KG1 (cell line): ENCODE results near the gene SPEM2.
A peak's percentile ranks its signal among the peaks of the same experiment; 100 is the strongest.

Source experiments
- DNase-seq: peaks from one replicate; lab custom pipeline; 2025; lab: John Stamatoyannopoulos, UW

Gene SPEM2

DNA sequence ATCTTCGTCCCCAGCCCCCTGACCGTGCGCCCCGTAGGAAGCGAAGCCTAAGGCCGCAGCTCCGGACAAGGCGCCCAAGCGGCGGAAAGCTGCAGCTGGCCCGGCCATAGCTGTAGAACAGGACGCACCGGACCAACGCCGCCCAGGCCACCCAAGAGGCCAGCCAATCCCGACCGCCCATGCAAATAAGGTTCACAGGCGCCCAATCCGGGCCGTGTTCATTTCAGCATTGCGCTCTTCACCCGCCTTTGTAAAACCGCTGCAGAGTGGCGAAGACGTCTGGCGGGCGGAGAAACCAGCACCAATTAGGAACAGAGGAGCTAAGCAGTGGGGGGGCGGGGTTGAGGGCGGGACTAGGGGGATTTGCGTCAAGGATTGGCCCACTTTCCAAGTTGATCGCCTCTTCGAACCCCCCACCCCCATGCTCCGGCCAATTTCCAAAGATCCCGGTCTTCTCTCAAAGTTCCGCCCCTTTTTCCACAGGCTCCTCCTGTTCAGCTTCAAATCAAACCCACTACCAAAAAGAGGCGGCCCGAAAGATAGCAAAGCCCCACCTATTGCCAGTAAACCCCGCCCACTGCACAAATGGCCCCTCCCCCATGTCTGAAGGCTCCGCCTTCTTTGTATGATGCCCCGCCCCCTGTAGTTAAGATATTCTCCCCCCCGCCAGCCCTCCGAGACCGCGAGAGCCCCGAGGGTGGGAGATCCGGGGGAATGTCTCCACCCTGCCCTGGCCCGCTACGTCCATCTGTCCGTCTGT, 21.3 kb upstream of the SPEM2 start, which contains the start of gene TMEM256:
Gene TMEM256 (minus strand): TSS at position 121 of the 760 bp plus-strand sequence. CDS start 13 bp downstream, at position 108.
- peak; percentile 72 for DNase-seq

DNA sequence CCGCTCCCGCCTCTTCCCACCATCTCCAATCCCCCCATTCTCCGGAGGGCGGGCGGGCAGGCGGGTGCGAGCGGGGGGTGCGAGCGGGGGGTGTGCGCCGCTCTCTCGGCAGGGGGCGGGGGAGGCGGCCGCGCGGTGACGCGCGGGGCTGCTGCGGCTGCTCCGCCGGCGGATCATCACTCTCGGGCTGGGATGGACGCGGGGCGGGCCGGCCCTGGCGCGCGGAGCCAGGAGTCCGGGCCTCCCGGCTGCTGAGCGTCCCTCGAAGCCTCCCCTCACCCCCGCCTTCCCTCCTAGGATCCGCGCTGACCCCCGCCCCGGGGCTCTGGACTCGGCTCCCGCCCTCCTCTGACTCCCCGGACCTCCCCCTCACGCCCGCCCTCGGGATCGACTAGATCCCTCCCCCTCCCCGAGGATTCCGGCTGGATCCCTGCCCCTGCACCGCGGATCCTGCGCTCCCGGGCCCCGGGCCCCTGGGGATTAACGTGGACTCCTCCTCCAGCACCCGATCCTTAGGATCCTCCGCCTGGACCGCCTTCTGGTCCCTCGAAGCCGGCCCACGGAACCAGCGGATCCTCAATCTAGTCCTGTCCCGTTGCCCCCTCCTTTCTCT, 20.6 kb upstream of the SPEM2 start:
- no peak for DNase-seq

DNA sequence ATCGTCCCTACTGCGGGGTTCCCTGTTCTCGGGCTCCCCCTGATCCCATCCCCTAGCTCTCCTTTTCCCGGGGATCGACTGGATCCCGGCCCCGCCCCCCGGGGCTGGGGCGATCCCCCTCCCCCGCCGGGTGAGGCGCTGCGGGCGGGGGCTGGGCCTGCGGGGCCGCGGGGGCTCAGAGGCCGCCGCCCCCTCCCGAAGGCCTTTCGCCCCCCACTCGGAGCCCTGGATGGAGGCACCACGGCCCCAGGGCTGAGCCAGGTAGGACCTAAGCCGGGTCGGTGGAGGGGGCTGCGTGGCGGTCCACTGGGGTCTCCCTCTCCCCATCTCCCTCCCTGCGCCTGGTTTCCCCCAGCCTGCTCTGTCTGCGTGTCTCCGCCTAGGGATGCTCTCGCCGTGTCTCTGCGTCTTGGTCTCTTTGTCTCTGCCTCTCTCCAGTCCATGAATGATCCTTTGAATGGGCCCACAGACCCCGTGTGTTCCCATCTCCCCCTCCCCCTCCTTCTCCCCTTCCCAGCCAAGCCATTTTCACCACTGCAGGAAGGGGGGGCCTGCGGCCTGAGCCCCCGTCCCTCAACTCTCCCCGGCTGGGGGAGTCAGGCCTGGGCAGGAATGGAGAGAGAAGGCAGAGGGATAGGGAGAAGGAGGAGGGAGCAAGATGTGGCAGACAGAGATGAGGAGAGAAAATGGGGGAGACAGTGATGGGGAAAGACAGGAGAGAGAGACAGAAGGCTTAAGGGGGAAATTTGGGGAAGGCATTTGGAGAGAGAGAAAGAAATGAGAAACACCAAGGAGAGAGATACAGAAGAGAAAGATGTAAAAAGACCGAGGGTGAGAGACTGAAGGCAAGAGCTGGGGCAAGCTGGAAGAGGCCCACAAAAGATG, 19.8 kb upstream of the SPEM2 start:
- no peak for DNase-seq

DNA sequence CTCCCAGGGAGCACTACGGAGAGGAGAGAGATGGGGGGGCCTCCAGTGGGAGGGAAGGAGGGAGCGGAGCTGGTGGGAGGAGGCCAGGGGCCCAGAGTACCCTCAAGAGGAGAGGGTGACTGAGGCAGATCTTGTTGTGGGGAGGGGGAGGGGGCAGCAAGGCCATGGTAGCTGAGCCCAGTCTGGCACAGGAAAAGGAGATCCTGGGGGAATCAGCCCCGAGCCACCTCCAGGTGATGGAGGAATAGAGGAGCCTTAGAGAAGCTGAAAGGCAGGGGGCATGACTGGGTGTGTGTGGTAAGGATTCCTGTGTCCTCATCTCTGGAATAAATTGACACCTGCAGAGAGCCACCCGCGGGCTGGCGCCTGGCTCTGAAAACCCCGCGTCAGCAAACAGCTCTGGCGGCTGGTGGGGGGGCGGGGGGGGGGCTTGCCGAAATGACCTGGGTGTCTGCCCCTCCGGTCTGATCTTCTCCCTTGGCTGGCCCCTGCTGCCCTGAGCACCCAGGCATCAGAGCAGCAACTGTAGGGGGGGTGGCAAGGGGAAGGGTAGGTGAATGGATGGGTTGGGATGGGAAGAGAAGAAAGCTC, 19.1 kb upstream of the SPEM2 start:
- no peak for DNase-seq

DNA sequence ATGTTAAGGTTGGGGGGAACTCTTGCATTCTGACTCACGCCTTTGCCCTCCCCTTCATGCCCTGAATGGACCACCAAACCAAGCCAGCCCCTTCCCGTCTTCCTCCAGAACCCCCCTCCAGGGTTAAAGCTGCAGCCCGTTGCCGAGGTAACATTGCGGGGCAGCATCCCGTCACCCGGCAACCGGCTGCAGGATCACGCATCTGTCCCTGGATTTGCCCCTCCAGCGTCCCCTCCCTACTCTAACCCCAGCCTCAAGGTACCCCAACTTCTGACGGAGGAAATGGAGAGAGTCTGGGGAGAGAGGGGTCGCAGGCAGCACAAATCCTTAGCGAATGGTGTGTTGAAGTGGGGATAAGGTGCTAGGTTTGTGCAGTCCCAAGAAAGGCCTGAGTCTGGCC, 18.3 kb upstream of the SPEM2 start:
- no peak for DNase-seq

DNA sequence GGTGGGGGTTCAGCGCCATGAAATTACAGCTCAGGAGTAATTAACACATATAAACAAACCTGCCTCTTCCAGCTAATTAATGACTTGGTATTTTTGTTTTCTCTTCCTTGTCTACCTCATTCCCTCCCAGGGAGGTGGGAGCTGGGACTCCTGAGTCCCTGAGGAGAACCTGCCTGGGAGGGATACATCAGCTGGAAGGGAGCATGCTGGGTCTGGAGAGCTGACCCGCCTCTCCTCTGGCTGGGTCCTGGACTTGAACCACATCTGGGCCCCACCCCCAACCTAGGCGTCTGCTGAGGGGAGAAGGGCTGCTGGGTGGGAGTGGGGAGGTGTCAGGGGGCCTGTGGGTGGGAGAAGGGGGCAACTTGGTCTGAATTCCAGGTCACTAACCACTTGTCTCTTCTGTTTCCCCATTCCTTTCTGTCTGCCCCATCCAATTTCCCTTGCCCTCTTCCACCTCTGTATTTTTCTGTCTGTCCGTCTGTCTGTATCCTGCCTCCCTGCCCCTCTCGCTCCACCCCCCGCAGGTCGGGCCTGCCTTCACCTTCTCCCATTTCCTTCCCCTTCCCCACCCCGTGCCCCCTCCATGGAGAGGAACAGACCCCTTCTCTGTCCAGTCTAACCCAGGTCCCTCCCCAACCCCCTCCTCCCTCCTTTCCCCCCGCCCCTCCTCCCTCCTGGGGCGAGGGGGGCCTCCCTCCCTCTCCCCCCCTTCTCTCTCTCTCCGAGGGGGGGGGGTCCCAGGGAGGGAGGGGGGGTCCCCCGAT, 17.7 kb upstream of the SPEM2 start, which contains the start of gene NLGN2:
Gene NLGN2 (plus strand): TSS at position 361 of the 767 bp plus-strand sequence. CDS start 411 bp downstream, outside the sequence.
- no peak for DNase-seq

DNA sequence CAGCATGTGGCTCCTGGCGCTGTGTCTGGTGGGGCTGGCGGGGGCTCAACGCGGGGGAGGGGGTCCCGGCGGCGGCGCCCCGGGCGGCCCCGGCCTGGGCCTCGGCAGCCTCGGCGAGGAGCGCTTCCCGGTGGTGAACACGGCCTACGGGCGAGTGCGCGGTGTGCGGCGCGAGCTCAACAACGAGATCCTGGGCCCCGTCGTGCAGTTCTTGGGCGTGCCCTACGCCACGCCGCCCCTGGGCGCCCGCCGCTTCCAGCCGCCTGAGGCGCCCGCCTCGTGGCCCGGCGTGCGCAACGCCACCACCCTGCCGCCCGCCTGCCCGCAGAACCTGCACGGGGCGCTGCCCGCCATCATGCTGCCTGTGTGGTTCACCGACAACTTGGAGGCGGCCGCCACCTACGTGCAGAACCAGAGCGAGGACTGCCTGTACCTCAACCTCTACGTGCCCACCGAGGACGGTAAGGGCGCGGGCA, 17.1 kb upstream of the SPEM2 start:
- no peak for DNase-seq

DNA sequence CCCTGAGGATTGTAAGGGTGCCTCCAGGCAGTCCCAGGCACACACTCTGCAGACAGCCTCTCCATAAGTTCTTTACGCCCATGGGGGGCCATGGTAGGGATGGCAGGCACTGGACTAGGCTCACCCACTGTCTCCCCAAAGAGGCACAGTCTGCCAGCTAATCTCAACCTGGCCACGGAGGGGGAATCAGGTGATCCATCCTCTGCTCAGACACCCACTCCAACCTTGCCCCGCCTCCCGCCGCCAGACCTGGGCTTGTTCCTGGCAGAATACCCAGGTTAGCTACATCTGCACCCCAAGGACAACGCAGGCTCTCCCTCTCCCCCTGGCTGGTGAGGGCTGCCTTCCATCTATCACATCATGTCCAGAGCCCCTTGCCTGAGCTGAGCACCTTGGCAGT, 16.6 kb upstream of the SPEM2 start:
- no peak for DNase-seq

DNA sequence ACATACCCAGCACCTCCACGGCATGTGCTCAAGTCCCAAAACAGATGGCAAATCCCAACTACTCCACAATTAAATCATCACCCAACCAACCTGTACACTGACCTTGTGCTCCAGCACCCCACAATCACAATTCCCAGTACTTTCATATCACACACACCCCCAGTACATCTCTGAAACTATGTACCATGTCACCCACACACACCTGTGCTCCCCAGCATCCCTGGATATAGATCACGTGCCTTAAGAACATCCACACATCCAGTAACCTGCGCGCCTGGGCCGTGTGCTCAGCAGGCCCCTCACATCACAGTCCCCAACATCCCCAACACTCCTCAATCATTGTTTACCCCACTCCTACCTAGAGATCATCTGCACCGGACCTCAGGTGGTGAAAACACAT, 15.7 kb upstream of the SPEM2 start:
- DNase-seq: no peak

DNA sequence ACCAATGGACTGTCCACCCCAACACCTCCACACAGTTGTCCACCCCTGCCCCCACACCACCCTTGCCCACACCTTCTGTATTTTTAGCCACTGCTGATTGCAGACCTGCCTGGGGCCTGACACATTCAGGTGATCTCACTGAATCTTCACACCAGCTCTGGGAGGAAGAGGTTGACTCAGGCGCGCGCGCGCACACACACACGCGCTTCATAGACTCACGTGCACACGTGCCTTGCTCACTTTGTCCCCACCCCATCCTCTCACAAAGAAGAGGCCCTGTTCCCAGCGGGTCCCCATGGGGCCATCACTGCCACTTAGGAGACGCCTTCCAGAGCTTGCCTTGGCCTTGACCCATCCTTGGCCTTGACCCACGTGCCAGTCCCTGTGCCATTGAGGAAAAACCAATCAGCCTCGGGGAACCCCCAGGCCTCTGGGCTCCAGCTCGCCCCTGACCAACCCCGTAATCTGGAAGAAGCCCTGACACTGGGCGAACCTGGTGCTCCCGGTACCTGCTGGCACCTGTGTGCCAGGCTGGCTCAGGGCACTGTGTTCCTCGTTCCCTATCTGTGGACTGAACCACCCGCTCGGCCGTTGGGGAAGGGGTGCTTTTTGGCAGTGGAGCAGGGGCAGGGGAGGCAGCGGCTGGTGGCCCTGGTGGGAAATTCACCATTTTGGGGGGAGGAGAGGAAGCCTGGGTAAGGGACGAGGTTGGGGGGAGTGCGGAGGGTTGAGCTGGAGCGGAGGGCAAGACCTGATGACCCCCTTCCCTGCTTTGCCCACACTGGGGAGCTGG, 14.6 kb upstream of the SPEM2 start:
- DNase-seq: no peak

DNA sequence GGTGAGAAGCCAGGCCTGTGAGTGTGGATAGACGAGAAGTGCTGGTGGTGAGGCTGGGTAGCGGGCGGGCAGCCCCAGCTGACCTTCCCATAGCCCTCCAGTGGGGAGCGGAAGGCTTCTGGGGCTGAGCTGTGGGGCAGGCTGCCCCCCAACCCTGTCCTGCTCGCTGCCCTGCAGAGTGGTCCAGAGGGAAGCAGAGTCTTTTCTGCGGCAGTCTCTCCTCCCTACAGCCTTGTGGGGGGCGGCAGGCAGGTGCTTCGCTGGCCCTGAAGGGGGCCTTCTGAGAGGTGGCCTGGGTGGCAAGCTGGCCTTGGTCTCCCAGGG, 14.0 kb upstream of the SPEM2 start:
- DNase-seq: no peak

DNA sequence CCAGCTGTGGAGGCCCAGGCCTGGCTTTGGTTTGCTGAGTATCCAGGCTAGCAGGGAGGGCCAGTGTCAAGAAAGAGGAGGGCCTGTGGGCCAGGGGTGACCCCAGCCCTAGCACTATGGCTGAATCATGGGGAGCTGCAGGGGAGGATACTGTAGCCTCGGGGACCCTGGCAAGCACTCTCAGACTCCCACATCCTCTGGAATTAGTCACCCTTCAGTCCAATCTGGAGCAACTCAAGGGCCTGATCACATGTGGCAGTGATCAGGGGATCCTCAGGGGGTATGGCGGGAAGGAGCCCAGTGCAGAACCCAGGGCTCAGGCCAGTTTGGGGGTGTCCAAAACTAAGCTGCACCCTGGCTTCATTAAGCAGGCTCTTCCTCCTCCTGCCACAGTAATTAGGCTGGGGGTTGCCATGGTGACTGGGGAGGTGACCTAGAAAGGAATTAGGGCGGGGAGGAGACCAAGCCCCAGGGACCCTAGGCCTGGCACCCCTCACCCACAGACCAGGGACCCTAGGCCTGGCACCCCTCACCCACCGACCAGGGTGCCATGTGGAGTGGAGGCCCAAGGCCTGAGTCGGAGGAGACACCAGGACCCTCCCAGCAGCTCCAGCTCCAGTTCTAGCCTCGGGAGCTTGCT, 11.9 kb upstream of the SPEM2 start:
- no peak for DNase-seq

DNA sequence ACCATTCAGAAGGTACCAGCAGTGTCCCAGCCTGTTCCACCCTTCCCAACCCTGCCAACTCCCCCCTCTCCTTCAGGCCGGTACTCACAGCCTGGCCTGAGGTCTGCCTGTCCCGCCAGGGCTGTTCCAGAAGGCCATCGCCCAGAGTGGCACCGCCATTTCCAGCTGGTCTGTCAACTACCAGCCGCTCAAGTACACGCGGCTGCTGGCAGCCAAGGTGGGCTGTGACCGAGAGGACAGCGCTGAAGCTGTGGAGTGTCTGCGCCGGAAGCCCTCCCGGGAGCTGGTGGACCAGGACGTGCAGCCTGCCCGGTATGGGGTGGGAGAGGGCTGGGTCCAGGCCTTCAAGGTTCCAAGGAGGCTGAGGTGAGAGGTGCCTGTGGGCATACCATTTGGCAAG, 10.6 kb upstream of the SPEM2 start:
- DNase-seq: no peak

DNA sequence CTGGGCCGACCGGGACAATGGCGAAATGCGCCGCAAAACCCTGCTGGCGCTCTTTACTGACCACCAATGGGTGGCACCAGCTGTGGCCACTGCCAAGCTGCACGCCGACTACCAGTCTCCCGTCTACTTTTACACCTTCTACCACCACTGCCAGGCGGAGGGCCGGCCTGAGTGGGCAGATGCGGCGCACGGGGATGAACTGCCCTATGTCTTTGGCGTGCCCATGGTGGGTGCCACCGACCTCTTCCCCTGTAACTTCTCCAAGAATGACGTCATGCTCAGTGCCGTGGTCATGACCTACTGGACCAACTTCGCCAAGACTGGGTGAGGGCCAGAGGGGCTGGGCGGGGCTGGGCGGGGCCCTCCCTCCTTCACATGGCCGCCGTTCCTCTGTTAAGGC, 9.6 kb upstream of the SPEM2 start:
- DNase-seq: no peak

DNA sequence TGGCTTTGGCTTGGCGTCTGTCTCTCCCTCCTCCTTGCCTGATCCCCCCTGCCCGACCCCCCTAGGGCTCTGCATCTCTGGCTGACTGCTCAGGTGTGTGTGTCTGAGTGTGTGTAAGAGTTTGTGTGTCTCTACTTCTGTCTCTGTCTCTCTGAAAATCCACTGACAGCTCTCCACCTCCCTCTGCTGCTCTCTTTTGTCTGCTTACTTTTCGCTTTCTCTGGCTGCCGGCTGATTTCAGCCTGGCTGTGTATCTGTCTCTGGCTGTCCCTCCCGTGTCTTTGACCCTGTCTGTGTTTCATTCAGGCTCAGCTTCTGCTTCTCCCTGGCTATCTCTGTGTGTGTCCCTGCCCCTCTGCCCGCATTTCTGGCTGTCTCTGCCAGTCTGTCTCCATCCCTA, 9.1 kb upstream of the SPEM2 start:
- no peak for DNase-seq

DNA sequence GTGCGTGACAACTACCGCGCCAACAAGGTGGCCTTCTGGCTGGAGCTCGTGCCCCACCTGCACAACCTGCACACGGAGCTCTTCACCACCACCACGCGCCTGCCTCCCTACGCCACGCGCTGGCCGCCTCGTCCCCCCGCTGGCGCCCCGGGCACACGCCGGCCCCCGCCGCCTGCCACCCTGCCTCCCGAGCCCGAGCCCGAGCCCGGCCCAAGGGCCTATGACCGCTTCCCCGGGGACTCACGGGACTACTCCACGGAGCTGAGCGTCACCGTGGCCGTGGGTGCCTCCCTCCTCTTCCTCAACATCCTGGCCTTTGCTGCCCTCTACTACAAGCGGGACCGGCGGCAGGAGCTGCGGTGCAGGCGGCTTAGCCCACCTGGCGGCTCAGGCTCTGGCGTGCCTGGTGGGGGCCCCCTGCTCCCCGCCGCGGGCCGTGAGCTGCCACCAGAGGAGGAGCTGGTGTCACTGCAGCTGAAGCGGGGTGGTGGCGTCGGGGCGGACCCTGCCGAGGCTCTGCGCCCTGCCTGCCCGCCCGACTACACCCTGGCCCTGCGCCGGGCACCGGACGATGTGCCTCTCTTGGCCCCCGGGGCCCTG, 8.3 kb upstream of the SPEM2 start:
- no peak for DNase-seq

DNA sequence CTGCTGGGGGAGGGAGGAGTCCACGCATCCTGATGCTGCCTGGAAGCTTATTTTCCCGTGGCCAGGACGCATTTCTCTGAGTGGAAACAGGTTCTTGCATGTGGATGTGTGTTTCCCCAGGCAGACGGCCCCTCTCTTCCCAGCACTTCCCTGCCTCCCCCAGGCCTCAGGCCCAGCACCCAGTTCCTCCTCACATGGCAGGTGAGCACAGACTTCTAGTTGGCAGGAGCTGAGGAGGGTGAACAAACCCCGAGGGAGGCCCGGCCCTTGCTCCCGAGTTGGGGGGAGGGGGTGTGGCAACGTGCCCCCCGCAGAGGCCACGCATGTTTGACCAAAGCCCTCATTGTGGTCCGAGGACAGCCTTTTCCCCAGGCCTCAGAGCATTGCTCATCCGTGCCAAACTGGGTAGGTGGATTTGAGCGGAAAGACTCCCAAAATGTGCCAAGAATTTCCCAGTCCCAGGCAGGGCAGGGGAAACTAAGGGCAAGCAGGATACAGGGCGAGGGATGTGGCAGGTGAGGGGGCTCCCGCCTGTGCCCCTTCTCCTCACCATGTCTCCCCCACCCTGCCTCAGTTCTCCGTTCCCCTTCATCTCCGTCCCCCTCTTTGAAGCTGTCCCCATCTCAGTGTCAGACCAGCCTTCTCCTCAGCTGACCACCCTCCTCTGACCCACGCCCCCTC, 6.8 kb upstream of the SPEM2 start:
- DNase-seq: no peak

DNA sequence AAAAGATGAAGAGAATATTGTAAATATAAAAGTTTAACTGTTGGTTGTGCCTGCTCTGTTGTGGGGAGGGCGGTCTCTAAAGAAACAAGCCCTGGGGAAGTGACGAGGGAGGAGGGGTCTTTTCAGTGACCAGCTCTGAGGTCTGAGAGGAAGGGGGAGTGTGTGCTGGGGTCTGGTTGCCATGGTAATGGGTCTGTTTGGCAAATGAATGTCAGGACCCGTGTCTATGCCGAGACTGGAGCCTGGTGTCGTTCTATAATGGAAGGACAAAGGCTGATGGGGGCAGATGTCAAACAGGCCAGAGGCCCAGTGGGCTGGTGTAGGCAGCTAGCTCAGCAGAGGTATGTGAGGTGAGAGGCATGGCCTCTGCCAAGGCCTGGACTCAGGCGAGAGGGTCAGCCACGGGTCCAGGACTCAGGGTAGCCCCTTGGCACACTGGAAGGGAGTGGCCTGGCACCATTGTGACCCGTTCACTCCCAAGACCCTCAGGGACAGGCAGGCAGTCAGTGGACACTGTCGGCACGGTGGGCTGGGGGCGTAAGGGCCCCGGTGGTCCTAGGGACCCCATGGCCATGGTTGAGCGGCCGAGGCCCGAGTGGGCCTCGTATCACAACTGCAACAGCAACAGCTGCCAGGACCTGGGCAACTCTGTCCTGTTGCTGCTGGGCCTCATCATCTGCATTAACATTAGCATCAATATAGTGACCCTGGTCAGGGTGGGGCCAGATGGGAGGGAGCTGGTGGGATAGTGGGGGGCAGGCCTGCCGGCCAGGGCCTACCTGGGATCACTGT, 5.4 kb upstream of the SPEM2 start, which contains the start of gene SPEM1:
Gene SPEM1 (plus strand): TSS at position 506 of the 792 bp plus-strand sequence. CDS start 61 bp downstream, at position 567.
- DNase-seq: no peak
